Esophagus muscularis mucosa (tissue), 4 donors: Measurements from ENCODE around the gene HOXB1. TPM values are rescaled to one million over a fixed set of nuclear protein-coding genes. Genes with fewer than 3 reads are reported as not detected.
"Not testable (repeated sequence)": the region's sequence is repeated elsewhere in the genome, so short reads cannot be mapped to it uniquely, and the experiment has no call there.

Source experiments
- DNase-seq: peaks from one replicate; pipeline ENCODE4 v3.0.0-alpha.2; 2017; ENCODE audit errors: extremely low spot score
- H3K27ac ChIP-seq, 4 donors: fragments of 200-600 bp; sonication (generic); replicated peaks in 1 of 4; 1 replicate in 3 of 4; 2 replicates in 1 of 4; pipeline ENCODE4 v1.5.1; 2016 to 2019; ENCODE audit warnings: mild to moderate bottlenecking in 1 of 4
- H3K27me3 ChIP-seq, 4 donors: fragments of 200-600 bp; sonication (generic); one replicate each; pipeline versions ENCODE4 v1.5.1 to v1.6.0; 2016 to 2019
- H3K36me3 ChIP-seq, 4 donors: fragments of 200-600 bp; sonication (generic); one replicate each; pipeline ENCODE4 v1.5.1; 2016 to 2019
- H3K4me1 ChIP-seq, 4 donors: fragments of 200-600 bp; sonication (generic); one replicate each; pipeline ENCODE4 v1.5.1; 2016 to 2019
- H3K4me3 ChIP-seq, 4 donors: fragments of 200-600 bp; sonication (generic); 1 replicate in 2 of 4; 2 replicates in 2 of 4; pipeline ENCODE4 v1.5.1; 2016 to 2019; ENCODE audit warnings: mild to moderate bottlenecking in 4 of 4, moderate library complexity in 1 of 4
- H3K9me3 ChIP-seq, 4 donors: fragments of 200-600 bp; sonication (generic); 1 replicate in 3 of 4; 2 replicates in 1 of 4; pipeline ENCODE4 v1.5.1; 2016 to 2019
- CTCF ChIP-seq, 3 experiments: fragments of 200-600 bp in 2 of 3; fragments of 450-650 bp in 1 of 3; sonication (generic) in 2 of 3; IDR thresholded peaks; one replicate each; pipeline ENCODE4 v1.5.1; 2017 to 2019; ENCODE audit warnings: antibody characterized with exemption in 3 of 3, mild to moderate bottlenecking in 2 of 3, moderate library complexity in 1 of 3
- EP300 ChIP-seq: sonication (generic); formaldehyde crosslinking; IDR thresholded peaks from one replicate; pipeline ENCODE4 v1.6.1; 2017; ENCODE audit warnings: antibody characterized with exemption
- POLR2A ChIP-seq: fragments of 450-650 bp; IDR thresholded peaks from one replicate; pipeline ENCODE4 v1.6.1; 2017; ENCODE audit warnings: antibody characterized with exemption, moderate library complexity, mild to moderate bottlenecking, low read depth
- POLR2AphosphoS5 ChIP-seq, 2 donors: sonication (generic); formaldehyde crosslinking; IDR thresholded peaks; one replicate each; pipeline ENCODE4 v1.6.1; 2017; ENCODE audit warnings: antibody characterized with exemption in 2 of 2
- WGBS: methylation state at CpG from one replicate; pipeline ENCODE4 v1.1.5; 2018; 5-methylcytosine and 5-hydroxymethylcytosine counted together
- intact Hi-C: fragments of 100-400 bp; cut with DNase I; formaldehyde crosslinking; loops from one replicate; pipeline ENCODE4 v1.15.1; 2023
- total RNA-seq, 4 donors: library from RNA; depleted of rRNA; stranded (reverse); fragments of >200 nt; gene quantifications; one replicate each; pipeline versions ENCODE4 v1.1.0 to v1.2.1, GENCODE V29; 2016

HOXB1 gene
- total RNA-seq, 4 donors from 2014 or later, result not detected

- WGBS, result 73% methylated on average over 2 of the region's 2 CpGs
Observed at GRCh38 chr17:48484850-48485249, 46.0 kb downstream of the HOXB1 start.

GRCh38 chr17:48484256-48484655 is 46.6 kb downstream of the HOXB1 start:
- H3K27me3 ChIP-seq, result peaks cover 0 to 8% (median 0%) of the 10 kb centered on the region in 4 donors
- intact Hi-C loops, result no loop called here
- H3K4me3 ChIP-seq, result no peak overlapping the region
- TF ChIP-seq CTCF (IDR thresholded peaks at IDR 0.05) (no peak), POLR2A (no peak), EP300 (no peak), POLR2AphosphoS5 (IDR thresholded peaks at IDR 0.05) (no peak)
- H3K36me3 ChIP-seq, result no peaks in the 10 kb centered on the region
- DNase-seq, result no peak
- H3K27ac ChIP-seq, result no peak overlapping the region
- peaks cover 0 to 11% (median 9%) of the 10 kb centered on the region in 4 donors for H3K4me1 ChIP-seq
- 78% methylated on average over 3 of the region's 3 CpGs for WGBS
- no peaks in the 10 kb centered on the region for H3K9me3 ChIP-seq

More at GRCh38 chr17:48484850-48485249, 46.0 kb downstream of the HOXB1 start:
- Histone ChIP-seq H3K9me3 (no peaks in the 10 kb centered on the region), H3K36me3 (no peaks in the 10 kb centered on the region), H3K4me1 (peaks cover 0 to 11% (median 9%) of the 10 kb centered on the region in 4 donors), H3K27ac (no peak overlapping the region), H3K27me3 (peaks cover 0 to 2% (median 0%) of the 10 kb centered on the region in 4 donors), H3K4me3 (no peak overlapping the region)
- intact Hi-C loops, result no loop called here
- no peak for TF ChIP-seq POLR2AphosphoS5 (IDR thresholded peaks at IDR 0.05)
- no peak for TF ChIP-seq EP300
- no peak for TF ChIP-seq CTCF (IDR thresholded peaks at IDR 0.05)
- TF ChIP-seq POLR2A, result no peak
- no peak for DNase-seq

GRCh38 chr17:48483471-48484131 is 47.2 kb downstream of the HOXB1 start:
- H3K4me3 ChIP-seq, result no peak overlapping the region
- H3K27me3 ChIP-seq, result peaks cover 0 to 8% (median 0%) of the 10 kb centered on the region in 4 donors
- H3K36me3 ChIP-seq, result no peaks in the 10 kb centered on the region
- H3K27ac ChIP-seq, result no peak overlapping the region
- no peaks in the 10 kb centered on the region for H3K9me3 ChIP-seq
- intact Hi-C loops, result no loop called here
- no peak for DNase-seq
- peaks cover 0 to 11% (median 9%) of the 10 kb centered on the region in 4 donors for H3K4me1 ChIP-seq
- 41% methylated on average over 6 of the region's 6 CpGs for WGBS
- TF ChIP-seq POLR2A (no peak), EP300 (no peak)

GRCh38 chr17:48483004-48483403 is 47.8 kb downstream of the HOXB1 start:
- H3K27me3 ChIP-seq, result peaks cover 0 to 14% (median 0%) of the 10 kb centered on the region in 4 donors
- DNase-seq, result no peak
- intact Hi-C loops, result no loop called here
- peaks cover 0 to 11% (median 9%) of the 10 kb centered on the region in 4 donors for H3K4me1 ChIP-seq
- no peaks in the 10 kb centered on the region for H3K36me3 ChIP-seq
- H3K4me3 ChIP-seq, result no peak overlapping the region
- no peaks in the 10 kb centered on the region for H3K9me3 ChIP-seq
- TF ChIP-seq POLR2A (no peak), POLR2AphosphoS5 (IDR thresholded peaks at IDR 0.05) (no peak), EP300 (no peak), CTCF (IDR thresholded peaks at IDR 0.05) (no peak)
- H3K27ac ChIP-seq, result no peak overlapping the region
- WGBS, result 83% methylated on average over 5 of the region's 6 CpGs

GRCh38 chr17:48482301-48482700 is 48.5 kb downstream of the HOXB1 start:
- H3K4me3 ChIP-seq, DNase-seq, H3K27ac ChIP-seq, H3K36me3 ChIP-seq, intact Hi-C loops, H3K9me3 ChIP-seq: not testable (repeated sequence)
- Histone ChIP-seq H3K4me1 (peaks cover 0 to 11% (median 9%) of the 10 kb centered on the region in 4 donors), H3K27me3 (peaks cover 0 to 16% (median 0%) of the 10 kb centered on the region in 4 donors)
- 76% methylated on average over 4 of the region's 4 CpGs for WGBS

- H3K27ac ChIP-seq, result no peak overlapping the region
- no peak for DNase-seq
- H3K4me1 ChIP-seq, result peaks cover 0 to 8% (median 7%) of the 10 kb centered on the region in 4 donors
- 70% methylated on average over 2 of the region's 2 CpGs for WGBS
- H3K27me3 ChIP-seq, result peaks cover 0 to 28% (median 0%) of the 10 kb centered on the region in 4 donors
- intact Hi-C loops, result no loop called here
- H3K36me3 ChIP-seq, result no peaks in the 10 kb centered on the region
- TF ChIP-seq POLR2AphosphoS5 (IDR thresholded peaks at IDR 0.05) (no peak), POLR2A (no peak), EP300 (no peak), CTCF (IDR thresholded peaks at IDR 0.05) (no peak)
- H3K9me3 ChIP-seq, result no peaks in the 10 kb centered on the region
- no peak overlapping the region for H3K4me3 ChIP-seq
Observed at GRCh38 chr17:48479014-48479402, 51.8 kb downstream of the HOXB1 start.
